NOMO-1 treated with DMSO at 0.1 percent for 48 hours (cell line): ENCODE measurements around the gene CRLF2.
"Not testable (repeated sequence)": the region's sequence is repeated elsewhere in the genome, so short reads cannot be mapped to it uniquely, and the experiment has no call there.

Experiments
- DNase-seq: peaks from one replicate; lab custom pipeline; 2025; ENCODE audit not compliant: unreplicated experiment; lab: John Stamatoyannopoulos, UW

Gene CRLF2

GRCh38 chrX:1215123-1215823 is 2.8 kb upstream of the CRLF2 start:
- peak; percentile 74 for DNase-seq

- no peak for DNase-seq
Observed at GRCh38 chrX:1213971-1214370, 1.5 kb upstream of the CRLF2 start.

GRCh38 chrX:1210844-1211243 is 1.6 kb downstream of the CRLF2 start:
- DNase-seq, result no peak

- DNase-seq, result no peak
Observed at GRCh38 chrX:1207496-1208025, 4.9 kb downstream of the CRLF2 start.

- no peak for DNase-seq
Observed at GRCh38 chrX:1205681-1206611, 6.5 kb downstream of the CRLF2 start.

- DNase-seq, result no peak
Observed at GRCh38 chrX:1202251-1202650, 10.2 kb downstream of the CRLF2 start.

GRCh38 chrX:1196436-1196835 is 16.0 kb downstream of the CRLF2 start:
- DNase-seq, result no peak

- not testable (repeated sequence) for DNase-seq
Observed at GRCh38 chrX:1192196-1192595, 20.3 kb downstream of the CRLF2 start.

GRCh38 chrX:1190596-1191145 is 21.8 kb downstream of the CRLF2 start:
- no peak for DNase-seq

- DNase-seq, result no peak
Observed at GRCh38 chrX:1185561-1185960, 26.9 kb downstream of the CRLF2 start.

GRCh38 chrX:1182211-1182610 is 30.2 kb downstream of the CRLF2 start:
- no peak for DNase-seq

- DNase-seq, result not testable (repeated sequence)
Observed at GRCh38 chrX:1181661-1182060, 30.8 kb downstream of the CRLF2 start.

GRCh38 chrX:1181170-1181569 is 31.3 kb downstream of the CRLF2 start:
- DNase-seq, result no peak

- DNase-seq, result peak; percentile 44
Observed at GRCh38 chrX:1178580-1179057, 33.8 kb downstream of the CRLF2 start.

- DNase-seq, result not testable (repeated sequence)
Observed at GRCh38 chrX:1176531-1177320, 35.7 kb downstream of the CRLF2 start.

- not testable (repeated sequence) for DNase-seq
Observed at GRCh38 chrX:1174609-1175545, 37.6 kb downstream of the CRLF2 start.

- not testable (repeated sequence) for DNase-seq
Observed at GRCh38 chrX:1173435-1173834, 39.0 kb downstream of the CRLF2 start.

- no peak for DNase-seq
Observed at GRCh38 chrX:1172496-1172895, 40.0 kb downstream of the CRLF2 start.

GRCh38 chrX:1171915-1172314 is 40.5 kb downstream of the CRLF2 start:
- not testable (repeated sequence) for DNase-seq
